HL-60 (cell line): ENCODE data around the gene KYAT1.

Source experiments
- DNase-seq, 2 experiments: peaks; one replicate each; pipeline ENCODE4 v3.0.0-alpha.2; 2010 to 2020; ENCODE audit warnings: low read depth in 1 of 2, low spot score in 1 of 2
- H3K27ac ChIP-seq: fragments of 250-450 bp; sonication (Bioruptor Pico); replicated peaks from 2 replicates; pipeline ENCODE4 v1.5.1; 2020; ENCODE audit warnings: mild to moderate bottlenecking, moderate library complexity
- H3K27me3 ChIP-seq: fragments of 250-450 bp; sonication (Bioruptor Pico); 2 replicates; pipeline ENCODE4 v1.5.1; 2021; ENCODE audit warnings: mild to moderate bottlenecking, moderate library complexity; ENCODE audit not compliant: insufficient read depth, poor library complexity, severe bottlenecking
- H3K4me3 ChIP-seq: replicated peaks from 2 replicates; pipeline ENCODE4 v1.5.1; 2011; ENCODE audit warnings: mild to moderate bottlenecking, control low read depth, low read length; ENCODE audit not compliant: insufficient read depth
- GABPA ChIP-seq: IDR thresholded peaks from 2 replicates; pipeline ENCODE4 v1.6.1; 2012; ENCODE audit warnings: low read depth
- POLR2AphosphoS5 ChIP-seq: IDR thresholded peaks from 2 replicates; pipeline ENCODE4 v1.6.1; 2012; ENCODE audit warnings: low read depth
- SPI1 ChIP-seq: IDR thresholded peaks from 2 replicates; pipeline ENCODE4 v1.6.1; 2012; ENCODE audit warnings: low read depth, mild to moderate bottlenecking, borderline replicate concordance
- TF ChIP-seq, protein P1 (sequence below): IDR thresholded peaks from one replicate; pipeline ENCODE4 v1.5.1; 2011; ENCODE audit warnings: low read length, control low read depth, inconsistent platforms; ENCODE audit not compliant: insufficient read depth
- TF ChIP-seq, protein P2 (sequence below): IDR thresholded peaks from 2 replicates; pipeline ENCODE4 v1.6.1; 2012; ENCODE audit warnings: low read depth; ENCODE audit not compliant: insufficient replicate concordance

The KYAT1 gene

DNA sequence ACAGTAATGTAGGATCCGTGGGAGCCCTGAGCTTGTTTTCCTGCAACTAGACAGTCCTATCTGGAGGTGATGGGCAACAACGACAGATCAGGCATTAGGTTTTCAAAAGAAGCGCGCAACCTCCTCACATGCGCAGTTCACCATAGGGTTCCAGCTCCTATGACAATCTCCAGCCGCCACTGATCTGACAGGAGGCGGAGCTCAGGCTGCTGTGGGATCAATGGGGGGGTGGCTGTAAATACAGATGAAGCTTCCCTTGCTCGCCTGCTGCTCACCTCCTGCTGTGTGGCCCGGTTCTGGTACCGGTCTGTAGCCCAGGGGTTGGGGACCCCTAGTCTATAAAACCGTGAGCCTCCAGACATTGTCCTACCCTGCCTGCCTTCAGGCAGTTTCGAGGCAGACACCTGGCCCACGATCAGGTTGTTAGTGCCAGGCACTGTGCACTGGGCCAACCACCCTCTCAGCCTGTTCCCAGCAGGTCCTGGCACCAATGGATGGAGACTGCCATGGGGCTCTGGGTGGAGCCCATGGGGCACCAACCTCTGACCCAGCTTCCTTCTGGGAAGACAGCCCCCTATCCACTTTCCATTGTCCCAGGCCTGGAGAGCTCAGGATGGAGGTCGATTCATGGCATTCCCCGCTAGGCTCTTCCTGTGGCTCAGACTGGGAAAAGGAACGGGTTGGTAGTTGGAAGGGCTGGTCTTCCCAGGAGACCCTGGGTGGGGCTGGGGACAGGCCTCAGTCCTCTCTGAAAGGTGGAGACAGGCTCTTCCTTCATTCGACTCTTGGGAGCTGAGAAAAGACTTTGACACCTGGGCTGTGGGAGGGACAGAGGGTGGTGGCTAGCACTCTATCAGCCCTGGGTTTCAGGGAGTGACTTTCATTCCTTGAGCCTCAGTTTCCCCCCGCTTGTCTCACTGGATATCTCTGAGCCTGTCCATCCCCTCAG lies 61.8 kb downstream of the KYAT1 start:
- H3K4me3 ChIP-seq: peak overlapping the region; percentile 63

DNA sequence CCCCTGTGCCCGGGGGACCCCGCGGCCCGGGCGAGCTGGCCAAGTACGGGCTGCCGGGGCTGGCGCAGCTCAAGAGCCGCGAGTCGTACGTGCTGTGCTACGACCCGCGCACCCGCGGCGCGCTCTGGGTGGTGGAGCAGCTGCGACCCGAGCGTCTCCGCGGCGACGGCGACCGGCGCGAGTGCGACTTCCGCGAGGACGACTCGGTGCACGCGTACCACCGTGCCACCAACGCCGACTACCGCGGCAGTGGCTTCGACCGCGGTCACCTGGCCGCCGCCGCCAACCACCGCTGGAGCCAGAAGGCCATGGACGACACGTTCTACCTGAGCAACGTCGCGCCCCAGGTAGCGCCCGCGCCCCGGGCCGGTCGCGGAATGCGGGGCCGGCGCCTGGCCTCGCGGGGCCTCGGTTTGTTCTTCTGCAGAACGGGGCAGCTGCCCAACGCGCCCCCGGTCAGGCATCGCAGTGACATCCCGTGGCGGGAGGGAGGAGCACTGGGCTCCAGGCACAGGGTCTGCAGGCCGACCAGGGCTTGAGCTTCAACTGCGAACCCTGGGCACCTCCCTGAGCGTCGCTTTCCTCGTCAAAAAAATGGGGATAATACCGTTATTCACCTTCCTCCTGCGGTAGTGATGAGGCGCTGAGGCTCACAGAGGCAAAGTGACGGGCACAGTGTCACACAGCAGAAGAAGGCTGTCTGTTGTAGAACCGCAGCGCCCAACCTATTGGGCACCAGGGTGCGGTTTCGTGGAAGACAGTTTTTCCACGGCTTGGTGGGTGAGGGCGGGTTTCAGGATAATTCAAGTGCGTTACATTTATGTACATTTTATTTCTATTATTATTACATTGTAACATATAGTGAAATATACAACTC lies 62.7 kb downstream of the KYAT1 start:
- Histone ChIP-seq H3K27ac (peak overlapping the region; percentile 52), H3K4me3 (peak overlapping the region; percentile 63), H3K27me3 (no peaks in the 10 kb centered on the region)
- peak in 1 of 2 experiments; percentile 46 for DNase-seq
- TF ChIP-seq, protein P1, sequence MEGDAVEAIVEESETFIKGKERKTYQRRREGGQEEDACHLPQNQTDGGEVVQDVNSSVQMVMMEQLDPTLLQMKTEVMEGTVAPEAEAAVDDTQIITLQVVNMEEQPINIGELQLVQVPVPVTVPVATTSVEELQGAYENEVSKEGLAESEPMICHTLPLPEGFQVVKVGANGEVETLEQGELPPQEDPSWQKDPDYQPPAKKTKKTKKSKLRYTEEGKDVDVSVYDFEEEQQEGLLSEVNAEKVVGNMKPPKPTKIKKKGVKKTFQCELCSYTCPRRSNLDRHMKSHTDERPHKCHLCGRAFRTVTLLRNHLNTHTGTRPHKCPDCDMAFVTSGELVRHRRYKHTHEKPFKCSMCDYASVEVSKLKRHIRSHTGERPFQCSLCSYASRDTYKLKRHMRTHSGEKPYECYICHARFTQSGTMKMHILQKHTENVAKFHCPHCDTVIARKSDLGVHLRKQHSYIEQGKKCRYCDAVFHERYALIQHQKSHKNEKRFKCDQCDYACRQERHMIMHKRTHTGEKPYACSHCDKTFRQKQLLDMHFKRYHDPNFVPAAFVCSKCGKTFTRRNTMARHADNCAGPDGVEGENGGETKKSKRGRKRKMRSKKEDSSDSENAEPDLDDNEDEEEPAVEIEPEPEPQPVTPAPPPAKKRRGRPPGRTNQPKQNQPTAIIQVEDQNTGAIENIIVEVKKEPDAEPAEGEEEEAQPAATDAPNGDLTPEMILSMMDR: no peak
- TF ChIP-seq POLR2AphosphoS5: no peak; the same call in 1 of the 2 replicates

More for the DNA sequence above, 61.8 kb downstream of the KYAT1 start:
- H3K27ac ChIP-seq: no peak overlapping the region
- no peaks in the 10 kb centered on the region for H3K27me3 ChIP-seq
- no peak for DNase-seq
- TF ChIP-seq SPI1 (no peak), GABPA (no peak), POLR2AphosphoS5 (no peak)
- TF ChIP-seq, protein P2, sequence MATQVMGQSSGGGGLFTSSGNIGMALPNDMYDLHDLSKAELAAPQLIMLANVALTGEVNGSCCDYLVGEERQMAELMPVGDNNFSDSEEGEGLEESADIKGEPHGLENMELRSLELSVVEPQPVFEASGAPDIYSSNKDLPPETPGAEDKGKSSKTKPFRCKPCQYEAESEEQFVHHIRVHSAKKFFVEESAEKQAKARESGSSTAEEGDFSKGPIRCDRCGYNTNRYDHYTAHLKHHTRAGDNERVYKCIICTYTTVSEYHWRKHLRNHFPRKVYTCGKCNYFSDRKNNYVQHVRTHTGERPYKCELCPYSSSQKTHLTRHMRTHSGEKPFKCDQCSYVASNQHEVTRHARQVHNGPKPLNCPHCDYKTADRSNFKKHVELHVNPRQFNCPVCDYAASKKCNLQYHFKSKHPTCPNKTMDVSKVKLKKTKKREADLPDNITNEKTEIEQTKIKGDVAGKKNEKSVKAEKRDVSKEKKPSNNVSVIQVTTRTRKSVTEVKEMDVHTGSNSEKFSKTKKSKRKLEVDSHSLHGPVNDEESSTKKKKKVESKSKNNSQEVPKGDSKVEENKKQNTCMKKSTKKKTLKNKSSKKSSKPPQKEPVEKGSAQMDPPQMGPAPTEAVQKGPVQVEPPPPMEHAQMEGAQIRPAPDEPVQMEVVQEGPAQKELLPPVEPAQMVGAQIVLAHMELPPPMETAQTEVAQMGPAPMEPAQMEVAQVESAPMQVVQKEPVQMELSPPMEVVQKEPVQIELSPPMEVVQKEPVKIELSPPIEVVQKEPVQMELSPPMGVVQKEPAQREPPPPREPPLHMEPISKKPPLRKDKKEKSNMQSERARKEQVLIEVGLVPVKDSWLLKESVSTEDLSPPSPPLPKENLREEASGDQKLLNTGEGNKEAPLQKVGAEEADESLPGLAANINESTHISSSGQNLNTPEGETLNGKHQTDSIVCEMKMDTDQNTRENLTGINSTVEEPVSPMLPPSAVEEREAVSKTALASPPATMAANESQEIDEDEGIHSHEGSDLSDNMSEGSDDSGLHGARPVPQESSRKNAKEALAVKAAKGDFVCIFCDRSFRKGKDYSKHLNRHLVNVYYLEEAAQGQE: no peak
- TF ChIP-seq, protein P1: no peak

DNA sequence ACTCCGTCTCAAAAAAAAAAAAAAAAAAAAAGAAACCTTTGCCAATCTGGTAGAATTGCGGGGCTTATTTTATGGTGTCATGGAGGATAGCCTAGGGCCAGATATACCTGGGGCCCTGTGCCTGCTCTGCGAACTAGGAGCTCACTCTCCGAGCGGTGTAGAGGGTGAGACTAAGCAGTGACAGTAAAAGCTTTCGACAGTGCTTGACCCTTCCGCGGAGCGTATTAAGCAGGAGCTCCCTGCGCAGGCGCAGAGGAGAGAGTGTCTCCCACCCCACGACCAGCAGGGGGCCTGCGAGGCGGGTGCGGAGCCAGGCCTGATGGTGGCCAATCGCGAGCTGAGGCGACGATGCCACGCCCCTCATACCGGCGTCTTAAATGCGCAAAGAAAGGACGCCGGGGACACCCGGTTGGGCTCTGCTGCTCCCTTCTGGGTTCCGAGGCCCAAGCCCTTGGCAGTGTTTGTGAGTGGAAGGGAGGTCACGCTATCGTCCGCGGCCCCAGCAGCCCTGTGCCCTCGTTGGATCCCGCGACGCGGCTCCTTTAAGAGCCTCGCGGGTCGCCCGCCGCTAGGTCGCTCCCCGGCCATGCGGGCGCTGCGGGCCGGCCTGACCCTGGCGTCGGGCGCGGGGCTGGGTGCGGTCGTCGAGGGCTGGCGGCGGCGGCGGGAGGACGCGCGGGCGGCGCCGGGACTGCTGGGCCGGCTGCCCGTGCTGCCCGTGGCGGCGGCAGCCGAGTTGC lies 63.5 kb downstream of the KYAT1 start, which contains the start of gene ENDOG:
ENDOG (plus strand) TSS at position 402 of the 740 bp plus-strand sequence; CDS start at position 587, 185 bp downstream.
- Histone ChIP-seq H3K27me3 (no peaks in the 10 kb centered on the region), H3K27ac (peak within 1 kb of the TSS; percentile 73), H3K4me3 (peak within 1 kb of the TSS; percentile 63)
- DNase-seq: peak; percentile 92 to 98
- TF ChIP-seq, protein P2: peak; percentile 40
- TF ChIP-seq POLR2AphosphoS5 (peak; percentile 74), GABPA (no peak), SPI1 (no peak)
- TF ChIP-seq, protein P1: peak; percentile 100
